ENCODE measurements around the gene UBALD2. TPM values are rescaled to one million over a fixed set of nuclear protein-coding genes. Genes with fewer than 3 reads are reported as not detected.

Gene UBALD2
- total RNA-seq, 1 donor from 2014 or later, result 18.4 TPM

GRCh38 chr17:76281573-76282371 is 16.6 kb downstream of the UBALD2 start:
- no peak overlapping the region for H3K27ac ChIP-seq
- H3K4me3 ChIP-seq, result no peak overlapping the region
- TF ChIP-seq CTCF (IDR thresholded peaks at IDR 0.05) (no peak), POLR2A (IDR thresholded peaks at IDR 0.05) (no peak), POLR2AphosphoS5 (IDR thresholded peaks at IDR 0.05; ENCODE audit: insufficient read depth in 1 of 2, low read depth in 1 of 2) (no peak)
- H3K27me3 ChIP-seq, result no peaks in the 10 kb centered on the region
- peaks cover 5% of the 10 kb centered on the region for H3K4me1 ChIP-seq
- peak in 1 of 2 donors; percentile 89 for DNase-seq (ENCODE audit: extremely low spot score in 2 of 2)
- no peaks in the 10 kb centered on the region for H3K9me3 ChIP-seq
- intact Hi-C loops (cut with DNase I), result loop anchor here (2.0 to 10.0 kb wide), 2 partner anchors 161 to 277 kb away; partner anchors contain the start of gene CDK3
- no peaks in the 10 kb centered on the region for H3K36me3 ChIP-seq

- Histone ChIP-seq H3K9me3 (no peaks in the 10 kb centered on the region), H3K27me3 (no peaks in the 10 kb centered on the region), H3K36me3 (no peaks in the 10 kb centered on the region), H3K4me1 (no peaks in the 10 kb centered on the region), H3K27ac (no peak overlapping the region), H3K4me3 (no peak overlapping the region)
- no peak for DNase-seq (ENCODE audit: extremely low spot score in 2 of 2)
- TF ChIP-seq CTCF (IDR thresholded peaks at IDR 0.05), result no peak
- TF ChIP-seq POLR2A (IDR thresholded peaks at IDR 0.05), result no peak
- TF ChIP-seq POLR2AphosphoS5 (IDR thresholded peaks at IDR 0.05; ENCODE audit: insufficient read depth in 1 of 2, low read depth in 1 of 2), result no peak
- intact Hi-C loops (cut with DNase I), result no loop called here
Observed at GRCh38 chr17:76292567-76292966, 27.4 kb downstream of the UBALD2 start.

GRCh38 chr17:76293106-76293505 is 28.0 kb downstream of the UBALD2 start:
- TF ChIP-seq CTCF (IDR thresholded peaks at IDR 0.05) (no peak), POLR2A (IDR thresholded peaks at IDR 0.05) (no peak), POLR2AphosphoS5 (IDR thresholded peaks at IDR 0.05; ENCODE audit: insufficient read depth in 1 of 2, low read depth in 1 of 2) (no peak)
- H3K27me3 ChIP-seq, result no peaks in the 10 kb centered on the region
- H3K27ac ChIP-seq, result no peak overlapping the region
- H3K4me1 ChIP-seq, result no peaks in the 10 kb centered on the region
- DNase-seq (ENCODE audit: extremely low spot score in 2 of 2), result no peak
- no peaks in the 10 kb centered on the region for H3K9me3 ChIP-seq
- H3K4me3 ChIP-seq, result no peak overlapping the region
- intact Hi-C loops (cut with DNase I), result no loop called here
- no peaks in the 10 kb centered on the region for H3K36me3 ChIP-seq

- H3K4me3 ChIP-seq, result no peak overlapping the region
- no peak overlapping the region for H3K27ac ChIP-seq
- no peaks in the 10 kb centered on the region for H3K9me3 ChIP-seq
- DNase-seq (ENCODE audit: extremely low spot score in 2 of 2), result no peak
- TF ChIP-seq POLR2AphosphoS5 (IDR thresholded peaks at IDR 0.05; ENCODE audit: insufficient read depth in 1 of 2, low read depth in 1 of 2) (no peak), POLR2A (IDR thresholded peaks at IDR 0.05) (no peak), CTCF (IDR thresholded peaks at IDR 0.05) (no peak)
- H3K27me3 ChIP-seq, result no peaks in the 10 kb centered on the region
- H3K36me3 ChIP-seq, result no peaks in the 10 kb centered on the region
- no peaks in the 10 kb centered on the region for H3K4me1 ChIP-seq
- intact Hi-C loops (cut with DNase I), result no loop called here
Observed at GRCh38 chr17:76296186-76296585, 31.0 kb downstream of the UBALD2 start.

GRCh38 chr17:76296889-76297288 is 31.7 kb downstream of the UBALD2 start:
- Histone ChIP-seq H3K4me3 (no peak overlapping the region), H3K27me3 (no peaks in the 10 kb centered on the region), H3K36me3 (no peaks in the 10 kb centered on the region), H3K9me3 (no peaks in the 10 kb centered on the region), H3K27ac (no peak overlapping the region), H3K4me1 (no peaks in the 10 kb centered on the region)
- no peak for DNase-seq (ENCODE audit: extremely low spot score in 2 of 2)
- intact Hi-C loops (cut with DNase I), result no loop called here
- TF ChIP-seq POLR2A (IDR thresholded peaks at IDR 0.05) (no peak), POLR2AphosphoS5 (IDR thresholded peaks at IDR 0.05; ENCODE audit: insufficient read depth in 1 of 2, low read depth in 1 of 2) (no peak), CTCF (IDR thresholded peaks at IDR 0.05) (no peak)

Measured in vagina (tissue), 2 donors.